Fibroblast of the aortic adventitia (primary cell): ENCODE measurements around the gene ZBTB21. TPM values are rescaled to one million over a fixed set of nuclear protein-coding genes. Genes with fewer than 3 reads are reported as not detected.
A peak's percentile ranks its signal among the peaks of the same experiment; 100 is the strongest.

Source experiments
- DNase-seq: peaks from one replicate; pipeline ENCODE4 v3.0.0-alpha.2; 2010; ENCODE audit warnings: low read depth
- H3K4me3 ChIP-seq: 2 replicates; pipeline ENCODE4 v1.5.1; 2011; ENCODE audit warnings: low read depth, mild to moderate bottlenecking, control low read depth, low read length, moderate library complexity
- total RNA-seq: library from RNA; depleted of rRNA; stranded (reverse); fragments of >200 nt; gene quantifications from 2 replicates; pipeline ENCODE4 v1.2.3, GENCODE V29; 2012; ENCODE audit warnings: low replicate concordance
- TF ChIP-seq, protein P1 (sequence below): IDR thresholded peaks from 2 replicates; pipeline ENCODE4 v1.5.1; 2011; ENCODE audit warnings: mild to moderate bottlenecking, low read length, control low read depth, inconsistent platforms; ENCODE audit not compliant: insufficient read depth

The ZBTB21 gene
- total RNA-seq, 1 donor = 15.4 TPM

DNA sequence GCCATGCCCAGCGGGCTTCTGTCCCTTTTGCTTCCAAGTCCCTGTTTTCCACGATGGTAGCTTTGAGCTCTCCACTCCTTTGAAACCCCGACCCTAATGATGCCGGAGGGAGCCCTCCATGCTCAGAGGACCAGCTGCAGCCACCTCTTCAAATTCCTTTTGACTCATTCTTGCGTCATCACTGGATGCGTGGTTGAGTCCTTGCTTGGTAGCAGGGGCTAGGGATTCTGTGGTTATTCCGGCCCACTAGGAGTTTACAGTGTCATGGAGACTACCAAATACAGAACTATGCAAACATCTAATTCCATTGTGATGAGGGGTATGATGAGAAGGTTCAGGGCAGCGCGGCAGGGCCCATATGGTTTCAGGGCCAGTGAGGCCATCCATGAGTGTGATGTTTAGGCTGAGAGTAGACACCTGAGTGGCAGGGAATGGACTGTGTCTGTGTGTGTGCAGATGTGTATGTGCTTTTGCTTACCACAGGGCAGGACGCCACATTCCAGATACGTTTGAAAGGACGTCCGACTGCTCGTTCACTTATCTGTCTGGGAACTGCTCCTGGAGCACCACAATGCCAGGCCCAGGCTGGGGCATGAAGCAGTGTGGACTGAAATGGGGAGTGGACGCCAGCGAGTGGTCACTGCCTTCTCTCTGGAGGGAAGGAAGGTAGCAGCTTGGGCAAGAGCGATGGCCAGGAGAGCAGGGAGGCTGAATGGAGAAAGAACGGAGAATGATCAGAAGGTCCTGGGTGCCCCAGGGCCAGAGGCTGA, 30.4 kb upstream of the ZBTB21 start:
- TF ChIP-seq, protein P1, sequence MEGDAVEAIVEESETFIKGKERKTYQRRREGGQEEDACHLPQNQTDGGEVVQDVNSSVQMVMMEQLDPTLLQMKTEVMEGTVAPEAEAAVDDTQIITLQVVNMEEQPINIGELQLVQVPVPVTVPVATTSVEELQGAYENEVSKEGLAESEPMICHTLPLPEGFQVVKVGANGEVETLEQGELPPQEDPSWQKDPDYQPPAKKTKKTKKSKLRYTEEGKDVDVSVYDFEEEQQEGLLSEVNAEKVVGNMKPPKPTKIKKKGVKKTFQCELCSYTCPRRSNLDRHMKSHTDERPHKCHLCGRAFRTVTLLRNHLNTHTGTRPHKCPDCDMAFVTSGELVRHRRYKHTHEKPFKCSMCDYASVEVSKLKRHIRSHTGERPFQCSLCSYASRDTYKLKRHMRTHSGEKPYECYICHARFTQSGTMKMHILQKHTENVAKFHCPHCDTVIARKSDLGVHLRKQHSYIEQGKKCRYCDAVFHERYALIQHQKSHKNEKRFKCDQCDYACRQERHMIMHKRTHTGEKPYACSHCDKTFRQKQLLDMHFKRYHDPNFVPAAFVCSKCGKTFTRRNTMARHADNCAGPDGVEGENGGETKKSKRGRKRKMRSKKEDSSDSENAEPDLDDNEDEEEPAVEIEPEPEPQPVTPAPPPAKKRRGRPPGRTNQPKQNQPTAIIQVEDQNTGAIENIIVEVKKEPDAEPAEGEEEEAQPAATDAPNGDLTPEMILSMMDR = no peak
- DNase-seq = peak; percentile 99
- no peak overlapping the region for H3K4me3 ChIP-seq

DNA sequence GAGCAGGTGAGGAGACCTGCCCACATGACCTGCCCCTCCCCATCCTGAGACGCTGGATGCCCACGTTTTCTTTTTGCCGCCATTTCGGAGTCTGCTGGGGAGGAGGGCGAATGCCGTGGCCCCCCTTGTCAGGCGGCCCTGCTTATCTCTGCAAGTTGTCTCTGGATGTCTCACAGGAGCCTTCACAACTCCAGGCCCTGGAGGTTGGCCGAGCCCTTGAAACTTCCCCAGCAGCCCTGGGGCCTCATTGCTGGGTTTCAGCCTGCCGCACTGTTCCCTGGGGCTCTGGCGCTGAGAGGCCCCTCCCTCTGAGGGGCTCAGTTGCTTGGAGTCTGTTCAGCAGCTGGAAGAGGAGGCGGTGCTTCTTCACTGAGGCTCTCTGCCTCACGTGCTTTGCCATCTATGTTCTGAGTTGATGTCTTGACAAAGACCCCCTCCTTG, 29.8 kb upstream of the ZBTB21 start:
- H3K4me3 ChIP-seq = no peak overlapping the region
- peak; percentile 73 for DNase-seq
- TF ChIP-seq, protein P1 = no peak

GRCh38 chr21:42039470-42039901, 29.3 kb upstream of the ZBTB21 start:
- peak; percentile 71 for DNase-seq
- TF ChIP-seq, protein P1 = no peak
- H3K4me3 ChIP-seq = no peak overlapping the region

- H3K4me3 ChIP-seq = no peak overlapping the region
- TF ChIP-seq, protein P1 = no peak
- DNase-seq = peak; percentile 20
Observed at GRCh38 chr21:42038826-42039425, 28.8 kb upstream of the ZBTB21 start.

- TF ChIP-seq, protein P1 = no peak
- DNase-seq = no peak
- no peak overlapping the region for H3K4me3 ChIP-seq
Observed at GRCh38 chr21:42038393-42038792, 28.2 kb upstream of the ZBTB21 start.

- no peak for DNase-seq
- TF ChIP-seq, protein P1 = no peak
Observed at GRCh38 chr21:42037943-42038342, 27.8 kb upstream of the ZBTB21 start.

More at GRCh38 chr21:42037943-42038342, 27.8 kb upstream of the ZBTB21 start:
- H3K4me3 ChIP-seq = no peak overlapping the region
